Right lobe of liver (tissue), 6 donors: ENCODE results near the gene GLT8D2. TPM values are rescaled to one million over a fixed set of nuclear protein-coding genes. Genes with fewer than 3 reads are reported as not detected.
"Not testable (repeated sequence)": the region's sequence is repeated elsewhere in the genome, so short reads cannot be mapped to it uniquely, and the experiment has no call there.

ENCODE experiments used
- ATAC-seq, 4 donors: fragments of 200-7000 bp; cut with Tn5 transposase; one replicate each; pipeline ENCODE4 v1.9.1; 2020; ENCODE audit warnings: mild to moderate bottlenecking in 4 of 4, moderate library complexity in 4 of 4
- DNase-seq, 3 donors: peaks; one replicate each; pipeline ENCODE4 v3.0.0-alpha.2; 2020
- H3K27ac ChIP-seq, 3 donors: fragments of 200-600 bp; one replicate each; pipeline ENCODE4 v1.8.0; 2022
- H3K27me3 ChIP-seq, 2 donors: fragments of 200-600 bp; one replicate each; pipeline ENCODE4 v1.8.0; 2022
- H3K36me3 ChIP-seq, 4 donors: fragments of 200-600 bp; sonication (generic) in 1 of 4; one replicate each; pipeline versions ENCODE4 v1.5.1 to v1.8.0; 2017 to 2022; ENCODE audit warnings: control low read depth in 1 of 4
- H3K4me1 ChIP-seq, 4 donors: fragments of 200-600 bp; sonication (generic) in 1 of 4; one replicate each; pipeline versions ENCODE4 v1.5.1 to v1.8.0; 2017 to 2022; ENCODE audit warnings: control low read depth in 1 of 4
- H3K4me3 ChIP-seq, 3 donors: fragments of 200-600 bp; one replicate each; pipeline ENCODE4 v1.8.0; 2022
- H3K9me3 ChIP-seq, 4 donors: fragments of 200-600 bp; sonication (generic) in 1 of 4; one replicate each; pipeline versions ENCODE4 v1.5.1 to v1.8.0; 2017 to 2022; ENCODE audit warnings: control low read depth in 1 of 4
- CTCF ChIP-seq, 4 donors: fragments of 200-600 bp in 3 of 4; fragments of 450-650 bp in 1 of 4; IDR thresholded peaks; one replicate each; pipeline versions ENCODE4 v1.5.1 to v1.8.0; 2016 to 2022; ENCODE audit warnings: antibody characterized with exemption in 4 of 4, mild to moderate bottlenecking in 2 of 4
- POLR2A ChIP-seq: fragments of 450-650 bp; IDR thresholded peaks from one replicate; pipeline ENCODE4 v1.6.1; 2017; ENCODE audit warnings: antibody characterized with exemption, mild to moderate bottlenecking
- WGBS: methylation state at CpG from one replicate; pipeline ENCODE4 v1.1.6; 2018; ENCODE audit warnings: low coverage, low lambda C conversion rate; ENCODE audit not compliant: insufficient coverage; ENCODE audit errors: missing lambda C conversion rate; 5-methylcytosine and 5-hydroxymethylcytosine counted together
- intact Hi-C, 2 donors: fragments of 100-400 bp; cut with DNase I; formaldehyde crosslinking; loops; one replicate each; pipeline versions ENCODE4 v1.11.2 to v1.14.1; 2022
- total RNA-seq, 6 experiments: library from RNA; depleted of rRNA in 2 of 6; stranded (reverse); fragments of >200 nt in 2 of 6; fragmentation: NEBNext Ultra II Directional in 3 of 6; extraction: Animal tissue kit (Norgen Biotek cat#: 25700) in 3 of 6; gene quantifications; one replicate each; pipeline versions ENCODE4 v1.1.0 to v1.2.4, GENCODE V29; 2016 to 2023
- donor health status: DM: no; HTN: yes; CAD: no.
- donor health status: DM: no; HTN: no; CAD: no.
- donor health status: DM: no; HTN: no; CAD: no.
- donor health status: DM: no; HTN: yes; CAD: no.
- donor health status: DM: no; HTN: yes; CAD: no.

GLT8D2 gene
- total RNA-seq, 6 experiments from 2014 or later, result 0.44 to 1.2 (median 0.79) TPM

GRCh38 chr12:104042580-104042979 lies 7.4 kb downstream of the GLT8D2 start:
- Histone ChIP-seq H3K36me3 (no peaks in the 10 kb centered on the region), H3K4me3 (no peak overlapping the region), H3K27ac (no peak overlapping the region), H3K9me3 (no peaks in the 10 kb centered on the region), H3K27me3 (no peaks in the 10 kb centered on the region), H3K4me1 (no peaks in the 10 kb centered on the region)
- intact Hi-C loops, result no loop called here
- WGBS, result 100% methylated on average over 1 of the region's 1 CpG
- ATAC-seq (no peak), DNase-seq (no peak)
- TF ChIP-seq POLR2A, result no peak
- no peak for TF ChIP-seq CTCF (IDR thresholded peaks at IDR 0.05)

GRCh38 chr12:104039769-104040168 lies 10.2 kb downstream of the GLT8D2 start:
- intact Hi-C loops, H3K36me3 ChIP-seq, H3K27me3 ChIP-seq, H3K9me3 ChIP-seq, H3K27ac ChIP-seq, H3K4me3 ChIP-seq, ATAC-seq, DNase-seq, H3K4me1 ChIP-seq: not testable (repeated sequence)
- WGBS, result 56% methylated on average over 1 of the region's 1 CpG

GRCh38 chr12:104036143-104036542 lies 13.8 kb downstream of the GLT8D2 start:
- 59% methylated on average over 2 of the region's 2 CpGs for WGBS
- intact Hi-C loops, ATAC-seq, H3K27me3 ChIP-seq, H3K4me1 ChIP-seq, H3K36me3 ChIP-seq, H3K9me3 ChIP-seq, DNase-seq, H3K27ac ChIP-seq, H3K4me3 ChIP-seq: not testable (repeated sequence)

- intact Hi-C loops, H3K27me3 ChIP-seq, H3K27ac ChIP-seq, DNase-seq, H3K36me3 ChIP-seq, H3K4me3 ChIP-seq, H3K9me3 ChIP-seq, H3K4me1 ChIP-seq: not testable (repeated sequence)
- 75% methylated on average over 8 of the region's 27 CpGs for WGBS
- ATAC-seq, result peak in 3 of 4 donors; percentile 37 to 55 (median 41)
These were observed 19.4 kb downstream of the GLT8D2 start for GRCh38 chr12:104030596-104030995.

- intact Hi-C loops, result no loop called here
- ATAC-seq (no peak), DNase-seq (no peak)
- Histone ChIP-seq H3K36me3 (no peaks in the 10 kb centered on the region), H3K27ac (no peak overlapping the region), H3K27me3 (no peaks in the 10 kb centered on the region), H3K4me3 (no peak overlapping the region), H3K4me1 (no peaks in the 10 kb centered on the region), H3K9me3 (no peaks in the 10 kb centered on the region)
- TF ChIP-seq POLR2A (no peak), CTCF (IDR thresholded peaks at IDR 0.05) (no peak)
- 52% methylated on average over 5 of the region's 5 CpGs for WGBS
These were observed 23.0 kb downstream of the GLT8D2 start for GRCh38 chr12:104026841-104027599.

GRCh38 chr12:104025771-104026170 lies 24.2 kb downstream of the GLT8D2 start:
- Histone ChIP-seq H3K4me3 (no peak overlapping the region), H3K9me3 (no peaks in the 10 kb centered on the region), H3K4me1 (no peaks in the 10 kb centered on the region), H3K27me3 (no peaks in the 10 kb centered on the region), H3K27ac (no peak overlapping the region), H3K36me3 (no peaks in the 10 kb centered on the region)
- intact Hi-C loops, result no loop called here
- no peak for TF ChIP-seq CTCF (IDR thresholded peaks at IDR 0.05)
- TF ChIP-seq POLR2A, result no peak
- ATAC-seq (no peak), DNase-seq (no peak)
- WGBS, result 78% methylated on average over 2 of the region's 2 CpGs
